Right renal cortex interstitium (tissue), 3 donors: ENCODE data around the gene COMMD6. TPM values are rescaled to one million over a fixed set of nuclear protein-coding genes. Genes with fewer than 3 reads are reported as not detected.

Source experiments
- DNase-seq, 3 donors: peaks; one replicate each; pipeline ENCODE4 v3.0.0-alpha.2; 2013; ENCODE audit warnings: low read depth in 3 of 3, low spot score in 2 of 3
- polyA plus RNA-seq, 3 donors: library from polyadenylated mRNA; unstranded; fragments of 120-200 nt; gene quantifications; one replicate each; pipeline ENCODE4 v1.2.1, GENCODE V29; 2013; ENCODE audit not compliant: insufficient read length in 3 of 3

Gene COMMD6
- polyA plus RNA-seq, 3 donors = 272 to 276 (median 276) TPM

DNA sequence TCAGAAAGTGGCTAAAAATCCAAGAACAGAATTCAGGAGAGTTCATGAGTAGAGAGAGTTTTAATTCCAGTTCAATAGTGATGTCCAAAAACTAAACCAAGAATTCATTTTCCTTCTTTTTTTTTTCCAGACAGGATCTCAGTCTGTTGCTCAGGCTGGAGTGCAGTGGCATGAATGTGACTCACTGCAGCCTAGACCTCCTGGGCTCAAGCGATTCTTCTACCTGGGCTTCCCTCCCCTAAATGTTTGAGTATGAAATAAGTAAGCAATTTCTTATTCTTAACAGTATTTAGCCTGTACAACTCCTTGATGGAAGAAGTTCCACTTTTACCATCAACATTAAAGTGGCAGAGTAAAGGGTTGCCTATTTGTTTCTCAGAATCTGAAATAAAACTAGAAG is 3.8 kb downstream of the COMMD6 start:
- DNase-seq = no peak

DNA sequence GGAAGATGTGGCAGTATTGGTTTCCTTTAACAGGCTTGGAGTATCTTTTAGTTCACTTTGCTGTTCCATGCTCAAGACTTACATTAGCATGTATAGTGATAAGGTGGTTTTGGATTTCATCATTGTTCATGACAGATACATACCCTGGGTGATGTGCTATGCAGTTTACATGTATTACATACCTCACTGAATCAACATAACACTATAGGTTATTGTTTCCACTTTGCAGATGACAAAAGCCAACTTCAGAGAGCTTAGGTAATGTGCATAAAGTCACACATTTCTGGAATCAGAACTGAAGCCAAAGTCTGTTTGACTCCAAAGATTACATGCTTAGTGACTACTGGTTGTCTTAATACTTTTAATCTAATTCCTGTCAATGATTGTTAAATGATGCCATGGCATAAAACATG is 7.1 kb downstream of the COMMD6 start:
- no peak for DNase-seq

DNA sequence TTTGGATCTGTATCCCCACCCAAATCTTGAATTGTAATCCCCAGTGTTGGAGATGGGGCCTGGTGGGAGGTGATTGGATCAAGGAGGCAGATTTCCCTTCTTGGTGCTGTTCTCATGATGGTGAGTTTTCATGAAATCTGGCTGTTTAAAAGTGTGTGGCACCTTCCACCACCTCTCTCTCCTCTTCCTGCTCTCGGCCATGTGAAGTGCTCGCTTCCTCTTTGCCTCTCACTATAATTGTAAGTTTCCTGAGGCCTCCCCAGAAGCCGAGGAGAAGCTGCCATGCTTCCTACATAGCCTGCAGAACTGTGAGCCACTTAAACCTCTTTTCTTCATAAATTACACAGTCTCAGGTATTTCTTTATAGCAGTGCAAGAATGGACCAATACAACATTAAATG is 15.7 kb downstream of the COMMD6 start:
- DNase-seq = no peak

DNA sequence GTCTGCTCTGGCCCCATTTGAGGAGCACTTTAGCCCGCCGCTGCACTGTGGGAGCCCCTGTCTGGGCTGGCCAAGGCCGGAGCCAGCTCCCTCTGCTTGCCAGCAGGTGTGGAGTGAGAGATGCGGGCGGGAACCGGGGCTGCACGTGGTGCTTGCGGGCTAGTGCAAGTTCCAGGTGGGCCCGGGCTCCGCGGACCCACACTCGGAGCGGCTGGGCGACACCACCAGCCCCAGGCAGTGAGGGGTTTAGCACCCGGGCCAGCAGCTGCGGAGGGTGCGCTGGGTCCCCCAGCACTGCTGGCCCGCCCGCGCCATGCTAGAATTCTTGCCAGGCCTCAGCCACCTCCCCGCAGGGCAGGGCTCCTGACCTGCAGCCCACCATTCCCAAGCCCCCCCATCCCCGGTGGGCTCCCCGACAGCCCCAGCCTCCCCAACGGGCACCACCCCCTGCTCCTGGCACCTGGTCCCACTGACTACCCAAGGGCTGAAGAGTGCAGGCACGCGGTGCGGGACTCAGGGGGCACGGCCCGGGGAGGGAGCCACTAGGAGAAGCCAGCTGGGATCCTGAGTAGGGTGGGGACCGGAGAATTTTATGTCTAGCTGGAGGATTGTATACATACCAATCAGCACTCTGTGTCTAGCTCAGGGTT is 19.1 kb downstream of the COMMD6 start:
- no peak for DNase-seq

DNA sequence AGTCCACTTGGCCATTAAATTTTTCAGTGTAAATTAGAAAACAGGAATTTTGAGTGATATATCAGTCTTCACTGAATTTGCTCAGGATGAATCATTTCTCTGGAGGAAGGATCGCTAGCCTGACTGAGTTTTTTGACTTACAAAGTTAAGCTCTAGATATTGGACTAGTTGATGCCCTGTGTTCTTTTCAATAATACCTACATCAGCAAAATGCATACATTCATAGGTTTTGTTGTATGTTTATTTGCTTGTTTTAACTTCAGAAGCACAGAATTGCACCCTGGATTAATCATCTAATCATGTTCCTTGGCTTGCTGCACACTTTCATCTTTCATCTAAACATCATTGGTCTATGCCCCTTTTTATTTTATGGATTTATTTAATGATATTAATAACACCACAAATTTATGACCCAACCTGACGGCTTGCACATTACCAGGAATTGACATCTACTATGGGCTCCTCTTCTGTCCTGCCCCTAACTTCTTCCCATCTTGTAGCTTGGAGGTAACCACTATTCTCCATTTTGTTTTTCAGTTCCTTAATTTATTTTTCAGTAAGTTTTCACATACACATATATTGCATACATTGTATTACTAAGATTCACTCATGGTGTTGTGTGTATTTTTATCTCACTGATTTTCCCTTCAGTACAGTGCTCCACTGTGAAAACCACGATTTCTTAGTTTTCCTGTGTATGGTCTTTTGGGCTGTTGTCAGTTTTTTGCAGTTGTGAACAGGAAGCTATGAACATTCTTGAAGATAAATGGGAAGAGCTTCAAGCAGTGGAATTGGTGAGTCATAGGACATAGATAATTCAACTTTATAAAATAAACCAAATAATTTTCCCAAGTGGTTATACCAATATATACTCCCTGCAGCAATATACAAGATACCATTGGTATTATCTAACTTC is 23.3 kb downstream of the COMMD6 start:
- DNase-seq = no peak

DNA sequence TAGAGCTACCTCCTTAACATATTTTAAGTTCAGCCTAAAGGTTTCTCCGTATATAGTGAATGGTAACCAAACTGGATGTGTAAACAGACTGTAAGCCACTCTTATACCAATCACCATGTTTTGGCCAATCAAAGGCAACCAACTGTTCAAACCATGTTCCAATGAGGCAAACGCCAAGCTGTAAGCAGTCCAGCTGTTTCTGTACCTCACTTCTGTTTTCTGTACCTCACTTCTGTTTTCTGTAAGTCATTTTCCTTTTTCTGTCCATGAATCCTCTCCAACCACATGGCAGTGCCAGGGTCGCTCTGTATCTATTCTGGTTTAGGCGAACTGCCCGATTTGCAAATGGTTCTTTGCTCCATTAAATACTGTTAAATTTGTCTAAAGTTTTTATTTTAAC is 24.4 kb downstream of the COMMD6 start:
- DNase-seq = no peak

DNA sequence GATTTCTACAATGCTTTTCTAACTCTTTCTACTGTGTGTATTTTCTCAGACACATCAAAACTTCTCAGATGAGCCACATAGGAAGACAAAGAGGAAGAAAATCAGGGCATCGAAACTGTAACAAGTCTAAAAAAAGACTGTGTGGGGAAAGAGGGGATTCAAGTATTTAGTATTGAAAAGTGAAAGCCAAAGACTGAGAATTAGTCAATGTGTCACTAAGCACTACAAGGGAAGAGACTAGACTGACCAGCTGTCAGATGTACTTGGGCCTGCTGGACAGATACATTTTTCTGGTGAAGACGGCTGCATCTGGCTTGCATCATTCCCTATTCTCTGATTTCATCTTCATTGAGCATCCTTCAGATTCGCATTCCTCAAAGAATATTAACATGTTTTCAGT is 25.4 kb downstream of the COMMD6 start:
- no peak for DNase-seq

DNA sequence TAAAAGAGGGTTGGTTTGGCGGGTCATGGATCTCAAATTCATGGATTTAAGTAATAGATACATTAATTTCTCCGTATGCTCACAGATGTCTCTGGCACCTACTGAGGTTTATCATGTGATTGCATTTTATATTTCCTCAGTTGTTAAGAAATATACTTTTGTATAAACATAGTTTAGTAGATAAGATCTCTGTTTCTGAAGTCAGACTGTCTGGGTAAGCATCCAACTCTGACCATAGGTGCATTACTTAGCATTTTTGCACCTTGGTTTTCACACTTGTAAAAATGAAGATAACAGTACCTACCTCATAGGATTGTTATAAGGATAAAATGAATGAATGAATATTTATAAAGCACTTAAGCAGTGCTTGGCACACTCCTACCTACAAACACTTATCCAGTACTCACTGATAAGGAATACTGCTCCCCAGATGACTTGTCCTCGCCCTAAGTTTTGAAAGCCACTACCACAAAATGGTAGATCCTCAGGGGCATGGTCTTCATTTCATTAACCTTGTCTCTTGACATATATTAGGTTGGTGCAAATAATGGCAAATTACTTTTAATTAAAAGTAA is 26.5 kb downstream of the COMMD6 start:
- no peak for DNase-seq

DNA sequence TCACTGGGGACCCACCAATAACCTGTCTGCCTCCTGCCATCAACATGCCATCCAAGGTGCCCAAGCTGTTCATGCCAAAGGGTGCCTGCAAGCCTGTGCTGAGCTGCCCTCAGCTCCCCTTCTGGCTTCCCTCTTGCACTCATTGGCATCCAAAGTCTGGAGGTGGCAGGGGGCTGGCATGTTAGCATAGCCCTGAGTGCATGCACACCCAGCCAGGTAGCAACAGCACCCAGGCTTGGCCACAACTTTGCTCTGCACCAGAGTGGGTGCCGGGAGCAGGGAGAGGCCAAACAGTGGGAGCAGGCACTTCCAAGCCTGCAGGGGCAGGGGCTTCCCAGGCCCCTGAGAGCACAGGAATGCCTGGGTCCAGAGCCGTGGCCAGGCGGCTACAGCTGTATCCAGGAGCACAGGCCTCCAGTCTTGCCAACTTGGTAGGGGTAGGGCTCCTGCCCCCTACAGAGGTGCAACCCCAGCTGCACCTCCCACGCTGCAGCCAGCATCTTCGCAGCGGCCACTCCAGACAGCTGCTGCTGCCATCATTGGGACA is 29.6 kb downstream of the COMMD6 start:
- no peak for DNase-seq

DNA sequence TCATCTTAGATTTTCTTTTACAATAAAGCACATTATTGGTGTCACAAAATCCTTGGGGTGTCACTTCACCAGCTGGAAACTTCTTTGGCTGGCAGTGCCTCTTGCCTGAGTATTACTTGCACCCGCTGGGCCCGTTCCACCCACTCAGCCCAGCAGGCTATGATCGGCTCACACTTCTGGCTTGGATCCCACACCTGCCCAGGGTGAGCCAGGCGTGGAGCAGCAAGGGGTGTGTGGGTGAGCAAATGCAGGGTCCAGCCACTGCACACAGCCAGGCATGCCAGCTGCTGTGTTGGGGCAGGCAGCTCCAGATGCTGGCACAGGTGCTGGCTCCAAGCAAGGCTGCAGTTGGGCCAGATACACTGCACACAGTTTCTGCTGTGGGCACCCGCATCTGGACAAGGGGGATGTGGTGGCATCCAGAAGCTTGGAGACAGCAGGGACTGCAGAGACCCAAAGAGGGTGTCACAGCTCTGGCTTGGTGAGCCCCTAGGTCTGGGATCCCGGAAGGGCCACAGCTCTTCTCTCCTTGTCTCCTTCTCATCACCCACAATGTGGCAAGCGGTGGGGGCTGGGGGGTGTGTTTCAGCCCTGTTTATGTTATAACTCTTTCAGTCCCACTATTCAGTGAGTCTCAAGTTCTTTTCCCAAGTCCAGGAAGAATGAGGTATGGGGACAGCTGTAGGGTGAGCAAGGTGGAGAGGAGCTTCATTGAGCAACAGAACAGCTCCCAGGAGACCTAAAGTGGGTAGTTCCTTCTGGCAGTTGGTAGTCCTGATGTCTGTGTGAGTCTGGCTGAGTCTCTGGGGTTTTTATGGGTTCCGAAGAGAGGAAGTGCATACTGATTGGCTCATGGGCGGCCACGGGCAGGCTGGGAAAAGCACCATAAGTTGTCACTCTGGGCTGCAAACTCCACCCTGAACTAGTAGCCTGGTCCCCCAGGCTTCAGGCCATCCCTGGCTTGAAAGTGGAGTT is 30.3 kb downstream of the COMMD6 start:
- no peak for DNase-seq

DNA sequence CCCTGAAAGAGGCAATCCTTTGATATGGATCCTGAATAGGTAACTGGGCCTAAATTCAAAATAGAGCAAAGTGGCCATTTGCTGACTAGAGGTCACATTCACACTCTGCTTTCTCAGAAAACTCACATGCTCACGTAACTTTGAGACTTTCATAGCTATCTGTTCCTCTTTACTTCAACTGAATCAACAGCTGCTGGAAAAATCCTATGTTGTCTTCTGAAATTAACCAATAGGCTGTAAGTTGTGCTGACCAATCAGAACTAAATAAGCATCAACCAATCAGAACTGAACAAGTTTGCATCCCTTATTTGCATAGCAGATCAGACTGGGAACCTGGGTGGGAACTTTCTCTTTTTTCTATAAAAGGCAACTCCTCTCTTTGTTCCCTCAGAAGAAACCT is 31.6 kb downstream of the COMMD6 start:
- no peak for DNase-seq

DNA sequence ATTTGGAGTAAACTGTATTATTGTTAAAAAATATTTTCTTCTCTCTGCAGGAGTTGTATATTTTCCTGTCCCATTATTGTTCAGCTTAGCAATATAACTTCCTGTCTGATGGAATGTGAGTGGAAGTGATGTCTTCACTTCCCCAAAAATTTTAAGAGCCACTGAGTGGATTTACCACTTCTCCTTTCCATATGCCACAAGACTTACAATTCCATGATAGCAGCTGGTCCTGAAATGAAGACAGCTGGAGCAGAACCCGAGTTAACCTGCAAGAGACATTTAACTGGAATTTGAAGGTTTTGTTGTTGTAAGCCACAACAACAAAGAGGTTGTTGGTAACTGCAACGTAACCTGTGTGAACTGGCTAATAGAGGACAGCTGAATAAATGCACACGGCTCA is 32.3 kb downstream of the COMMD6 start:
- no peak for DNase-seq

DNA sequence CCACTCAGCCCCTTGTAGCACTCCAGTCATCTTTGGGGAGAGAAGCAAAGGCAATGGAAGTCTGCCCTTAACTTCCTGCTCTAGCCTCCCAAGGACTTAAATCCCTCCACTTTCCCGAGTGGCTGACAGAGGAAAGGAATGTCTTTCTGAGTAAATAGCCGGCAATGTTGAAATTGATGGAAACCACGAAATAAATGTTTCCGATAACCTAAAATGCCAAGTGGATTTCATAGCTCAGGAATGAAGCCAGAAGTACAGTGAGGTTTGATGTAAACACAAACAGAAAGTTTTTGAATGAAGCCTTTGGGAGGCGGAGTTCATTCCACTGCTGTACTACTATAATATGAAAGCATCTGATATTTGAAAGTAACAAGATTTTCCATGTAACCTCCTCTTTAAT is 41.7 kb downstream of the COMMD6 start:
- no peak for DNase-seq

DNA sequence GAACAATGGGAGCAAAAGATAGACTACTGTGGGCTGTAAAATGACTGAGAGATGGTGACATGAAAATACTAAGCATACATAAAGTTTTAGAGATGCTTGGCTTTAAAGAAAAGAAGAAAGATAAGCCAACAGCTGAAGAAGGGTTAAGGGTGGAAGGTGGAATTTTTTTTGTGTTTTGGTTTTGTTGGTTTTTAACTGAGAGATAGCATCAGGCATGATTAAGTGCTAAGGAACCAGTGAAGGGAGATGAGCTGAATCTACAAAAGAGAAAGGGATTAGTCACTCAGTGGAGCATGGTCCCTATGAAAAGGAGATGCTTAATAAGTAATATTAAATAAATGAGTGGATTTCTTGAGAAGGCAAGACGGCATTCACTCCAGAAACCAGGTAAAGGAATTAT is 43.1 kb downstream of the COMMD6 start:
- DNase-seq = no peak

DNA sequence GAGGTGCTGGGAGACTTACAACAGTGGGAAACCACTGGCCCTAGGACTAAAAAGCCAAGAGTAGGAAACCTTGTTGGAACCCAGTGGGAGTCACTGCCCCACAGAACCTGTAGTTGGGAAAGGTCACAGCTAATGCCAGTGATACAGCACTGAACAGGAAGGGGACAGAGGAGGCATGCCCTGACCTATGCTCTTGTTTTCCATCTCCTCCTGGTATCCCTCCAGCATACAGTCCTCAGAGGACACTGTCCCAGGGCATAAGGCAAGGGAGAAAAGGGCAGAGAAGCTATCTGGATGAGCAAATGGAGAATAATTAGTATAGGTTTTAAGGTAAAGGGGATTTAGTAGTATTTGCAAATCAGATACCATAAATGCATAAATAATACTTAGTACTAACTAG is 44.5 kb downstream of the COMMD6 start:
- DNase-seq = no peak

DNA sequence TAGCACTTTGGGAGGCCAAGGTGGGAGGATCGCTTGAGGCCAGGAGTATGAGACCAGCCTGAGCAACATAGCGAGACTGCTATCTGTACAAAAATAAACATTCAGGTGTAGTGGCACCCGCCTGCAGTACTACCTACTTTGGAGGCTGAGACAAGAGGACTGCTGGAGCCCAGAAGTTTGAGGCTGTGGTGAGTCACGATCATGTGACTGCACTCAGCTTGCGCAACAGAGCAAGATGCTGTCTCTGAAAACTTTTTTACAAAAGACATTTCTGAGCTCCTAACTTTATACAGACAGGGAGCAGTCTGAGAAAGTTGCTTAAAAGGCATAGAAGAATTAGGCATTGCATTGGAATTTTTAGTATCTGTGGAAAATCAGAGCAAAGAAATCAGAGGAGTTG is 45.3 kb downstream of the COMMD6 start:
- DNase-seq = no peak

DNA sequence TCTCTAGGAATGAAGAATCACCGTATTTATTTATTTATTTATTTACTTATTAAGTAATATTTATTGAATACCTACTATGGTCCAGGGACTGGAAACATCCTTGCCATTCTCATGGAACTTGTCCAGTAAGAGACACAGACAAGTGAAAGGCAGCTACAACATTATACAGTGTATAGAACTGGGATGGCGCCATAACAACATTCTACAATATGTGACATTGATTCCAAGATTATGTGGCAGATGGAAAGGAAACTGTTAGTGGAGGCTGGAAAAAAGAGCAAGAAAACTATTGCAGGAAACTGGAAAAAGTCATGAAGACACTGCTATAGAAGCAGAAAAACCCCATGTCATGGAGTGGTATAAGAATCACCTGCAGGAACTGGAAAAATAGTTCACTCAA is 46.3 kb downstream of the COMMD6 start:
- DNase-seq = no peak

DNA sequence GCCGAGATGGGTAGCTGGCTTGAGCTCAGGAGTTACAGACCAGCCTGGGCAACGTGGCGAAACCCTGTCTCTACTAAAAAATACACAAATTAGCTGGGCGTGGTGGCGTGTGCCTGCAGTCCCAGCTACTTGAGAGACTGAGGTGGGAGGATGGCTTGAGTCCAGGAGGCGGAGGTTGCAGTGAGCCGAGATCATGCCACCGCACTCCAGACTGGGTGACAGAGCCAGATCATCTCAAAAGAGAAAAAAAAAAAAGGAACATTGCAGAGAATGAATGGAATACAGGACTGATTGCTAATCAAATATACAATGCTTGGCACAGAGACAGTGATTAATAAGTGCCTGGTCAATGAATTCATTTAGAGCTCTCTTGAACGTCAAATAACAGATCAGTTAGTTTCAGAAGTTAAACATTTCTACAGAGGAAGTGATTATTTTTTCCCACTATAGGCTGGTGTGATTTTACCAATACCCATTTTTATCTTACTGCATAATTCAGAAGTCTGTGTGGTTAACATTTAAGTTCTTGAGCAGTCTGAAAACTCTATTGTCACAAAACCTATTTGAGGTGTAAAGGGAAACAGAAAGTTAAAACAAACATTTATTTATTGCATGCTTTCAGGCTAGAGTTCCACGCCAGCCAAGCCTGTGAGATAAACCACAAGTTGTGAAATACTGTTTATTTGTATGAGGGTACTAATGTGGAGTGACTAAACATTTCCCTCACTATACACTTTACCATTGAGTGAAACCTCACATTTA is 48.0 kb downstream of the COMMD6 start:
- no peak for DNase-seq

DNA sequence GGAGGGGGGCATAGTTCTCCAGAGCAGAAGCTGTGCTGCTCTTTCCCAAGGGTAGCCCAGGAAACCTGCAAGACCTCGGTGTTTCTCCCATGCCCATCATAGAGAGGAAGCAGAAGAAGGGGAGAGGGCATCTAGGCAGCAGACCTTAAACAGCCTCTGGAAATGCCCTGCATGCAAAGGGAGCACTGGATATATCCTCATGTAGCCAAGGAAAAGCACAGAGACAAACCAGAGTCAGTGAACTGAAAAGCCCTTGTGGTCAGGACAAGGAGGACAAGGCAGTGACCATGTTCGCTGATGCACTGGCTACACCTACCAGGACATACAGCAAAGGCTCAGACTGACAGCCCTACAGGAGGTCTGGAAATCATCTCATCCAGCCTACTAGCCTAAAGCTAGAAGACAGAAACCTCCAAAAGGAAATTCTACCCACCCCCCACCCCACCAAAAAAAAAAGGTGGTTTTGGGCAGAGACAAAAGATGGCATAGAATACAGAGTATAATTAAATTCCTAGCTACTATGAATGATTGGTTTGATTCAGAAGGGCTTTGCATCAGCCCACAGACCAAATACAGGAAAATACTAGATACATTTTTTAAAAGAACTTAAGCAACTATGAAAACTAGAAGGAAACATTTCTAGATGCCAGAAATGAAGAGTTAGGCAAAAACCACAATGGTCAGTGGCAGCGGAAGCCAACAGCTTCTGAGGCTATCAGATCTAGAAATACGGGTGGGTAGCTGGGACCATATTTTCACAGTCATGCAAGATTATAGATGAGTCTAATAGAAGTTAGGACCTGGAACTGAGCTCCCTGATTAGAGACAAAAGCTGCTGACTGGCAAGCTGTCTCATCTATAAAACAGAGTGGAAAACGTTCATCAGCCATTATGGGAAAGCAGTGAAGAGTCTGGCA is 51.2 kb downstream of the COMMD6 start:
- no peak for DNase-seq
